ENCODE results near the gene APBB1IP. TPM values are rescaled to one million over a fixed set of nuclear protein-coding genes. Genes with fewer than 3 reads are reported as not detected.

The APBB1IP gene
- total and polyA plus RNA-seq, 2 donors (not counting 1 experiment from before 2014, with no cell fraction given): 60.1 to 97.0 TPM

DNA sequence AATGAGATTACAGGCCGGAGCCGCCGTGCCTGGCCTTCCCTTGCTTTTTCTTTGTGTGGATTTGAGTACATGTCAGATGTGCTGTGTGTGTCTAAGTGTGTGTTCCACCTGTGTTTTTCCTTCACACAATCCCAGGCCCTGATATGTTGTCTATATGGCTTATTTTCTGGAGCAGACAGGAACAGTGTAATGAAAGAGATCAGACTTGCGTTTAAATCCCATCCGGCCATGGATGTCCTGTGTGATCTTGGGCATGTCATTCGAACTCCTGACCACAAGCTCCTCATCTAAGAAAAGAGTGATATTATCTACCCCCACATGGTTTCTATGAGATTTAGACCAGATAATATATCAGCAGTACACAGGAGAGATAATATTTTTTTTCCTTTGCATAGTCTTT lies 37.2 kb downstream of the APBB1IP start:
- peaks cover 95% of the 10 kb centered on the region for H3K79me2 ChIP-seq (ENCODE audit: control insufficient read depth, insufficient read depth, low read length)
- peaks cover 15% of the 10 kb centered on the region for H4K20me1 ChIP-seq (ENCODE audit: control insufficient read depth, insufficient read depth, low read length, poor library complexity, severe bottlenecking)
- peak overlapping the region; percentile 29 for H3K4me3 Mint-ChIP-seq
- no peak for TF ChIP-seq EZH2 (IDR thresholded peaks at IDR 0.05; ENCODE audit: borderline replicate concordance, insufficient read depth, low read depth, low read length, poor library complexity, severe bottlenecking)
- TF ChIP-seq, protein P1, sequence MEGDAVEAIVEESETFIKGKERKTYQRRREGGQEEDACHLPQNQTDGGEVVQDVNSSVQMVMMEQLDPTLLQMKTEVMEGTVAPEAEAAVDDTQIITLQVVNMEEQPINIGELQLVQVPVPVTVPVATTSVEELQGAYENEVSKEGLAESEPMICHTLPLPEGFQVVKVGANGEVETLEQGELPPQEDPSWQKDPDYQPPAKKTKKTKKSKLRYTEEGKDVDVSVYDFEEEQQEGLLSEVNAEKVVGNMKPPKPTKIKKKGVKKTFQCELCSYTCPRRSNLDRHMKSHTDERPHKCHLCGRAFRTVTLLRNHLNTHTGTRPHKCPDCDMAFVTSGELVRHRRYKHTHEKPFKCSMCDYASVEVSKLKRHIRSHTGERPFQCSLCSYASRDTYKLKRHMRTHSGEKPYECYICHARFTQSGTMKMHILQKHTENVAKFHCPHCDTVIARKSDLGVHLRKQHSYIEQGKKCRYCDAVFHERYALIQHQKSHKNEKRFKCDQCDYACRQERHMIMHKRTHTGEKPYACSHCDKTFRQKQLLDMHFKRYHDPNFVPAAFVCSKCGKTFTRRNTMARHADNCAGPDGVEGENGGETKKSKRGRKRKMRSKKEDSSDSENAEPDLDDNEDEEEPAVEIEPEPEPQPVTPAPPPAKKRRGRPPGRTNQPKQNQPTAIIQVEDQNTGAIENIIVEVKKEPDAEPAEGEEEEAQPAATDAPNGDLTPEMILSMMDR (IDR thresholded peaks at IDR 0.05): no peak
- H3K27ac Mint-ChIP-seq: peak overlapping the region; percentile 90
- peaks cover 69 to 79% of the 10 kb centered on the region in 2 donors for H3K4me1 ChIP-seq (ENCODE audit: control insufficient read depth in 2 of 2, insufficient read depth in 2 of 2, low read length in 2 of 2)
- no peak overlapping the region for H2AFZ ChIP-seq (ENCODE audit: insufficient read depth, low read depth, low read length, poor library complexity, severe bottlenecking)
- no peak overlapping the region for H3K4me2 ChIP-seq (replicated peaks; ENCODE audit: low read depth, low read length, poor library complexity, severe bottlenecking)
- CTCF ChIA-PET: no interaction called here
- 70% methylated on average over 2 of the region's 6 CpGs for WGBS (ENCODE audit: insufficient coverage)
- no peak for DNase-seq
- peak overlapping the region; percentile 21 to 73 for H3K27ac ChIP-seq (ENCODE audit: low read length in 2 of 2)
- H3K4me1 Mint-ChIP-seq: peaks cover 74% of the 10 kb centered on the region
- H3K36me3 ChIP-seq (replicated peaks in 1 of 2; ENCODE audit: control extremely low read depth in 1 of 2, control insufficient read depth in 1 of 2, extremely low read depth in 1 of 2, insufficient read depth in 2 of 2, low read length in 1 of 2): peaks cover 2 to 15% of the 10 kb centered on the region in 2 experiments
- H3K9ac ChIP-seq (ENCODE audit: low read length): no peak overlapping the region
- no peaks in the 10 kb centered on the region for H3K27me3 Mint-ChIP-seq
- H3K9me3 Mint-ChIP-seq (ENCODE audit: insufficient read depth): no peaks in the 10 kb centered on the region
- POLR2A ChIA-PET: interaction anchor here (1.0 kb wide), 1 partner anchor 36 kb away, joined by 6 read pairs; no protein-coding TSS in a partner anchor
- intact Hi-C loops (cut with micrococcal nuclease): no loop called here
- H3K27me3 ChIP-seq (replicated peaks in 1 of 4; ENCODE audit: control extremely low read depth in 1 of 4, control insufficient read depth in 3 of 4, insufficient read depth in 4 of 4, low read length in 3 of 4): no peaks in the 10 kb centered on the region
- no peak for ATAC-seq (ENCODE audit: low read depth)
- peaks cover 0 to 3% (median 0%) of the 10 kb centered on the region in 3 donors for H3K9me3 ChIP-seq (ENCODE audit: control extremely low read depth in 1 of 3, control insufficient read depth in 2 of 3, insufficient read depth in 1 of 3, low read length in 2 of 3)
- H3K4me3 ChIP-seq (ENCODE audit: control extremely low read depth in 1 of 5, extremely low read depth in 1 of 5, insufficient read depth in 1 of 5, low read depth in 2 of 5, low read length in 4 of 5): no peak overlapping the region

DNA sequence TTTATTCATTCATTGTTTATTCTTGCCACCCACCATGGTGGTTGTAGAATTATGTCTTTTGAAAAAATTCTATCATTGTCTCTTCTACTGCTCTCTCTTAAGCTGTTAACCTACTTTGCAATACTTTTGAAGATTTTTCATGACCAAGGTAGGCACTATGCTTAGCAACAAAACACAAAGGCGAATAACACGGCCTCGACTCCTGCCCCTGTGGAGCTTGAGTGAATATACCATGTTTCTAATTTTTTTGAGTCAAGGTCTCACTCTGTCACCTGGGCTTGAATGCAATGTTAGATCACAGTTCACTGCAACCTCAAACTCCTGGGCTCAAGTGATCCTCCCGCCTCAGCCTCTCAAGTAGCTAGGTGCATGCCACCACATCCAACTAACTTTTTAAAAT lies 39.4 kb downstream of the APBB1IP start:
- POLR2A ChIA-PET: interaction anchor here (0.5 to 0.8 kb wide), 2 partner anchors 10 to 765 kb away, joined by 3 to 4 read pairs; no protein-coding TSS in a partner anchor
- peaks cover 76% of the 10 kb centered on the region for H3K79me2 ChIP-seq (ENCODE audit: control insufficient read depth, insufficient read depth, low read length)
- no peak overlapping the region for H2AFZ ChIP-seq (ENCODE audit: insufficient read depth, low read depth, low read length, poor library complexity, severe bottlenecking)
- 100% methylated on average over 4 of the region's 4 CpGs for WGBS (ENCODE audit: insufficient coverage)
- ATAC-seq (ENCODE audit: low read depth) (no peak), DNase-seq (no peak)
- peak overlapping the region in 1 of 2 donors; percentile 86 for H3K27ac ChIP-seq (ENCODE audit: low read length in 2 of 2)
- H4K20me1 ChIP-seq (ENCODE audit: control insufficient read depth, insufficient read depth, low read length, poor library complexity, severe bottlenecking): peaks cover 6% of the 10 kb centered on the region
- H3K27me3 ChIP-seq (replicated peaks in 1 of 4; ENCODE audit: control extremely low read depth in 1 of 4, control insufficient read depth in 3 of 4, insufficient read depth in 4 of 4, low read length in 3 of 4): no peaks in the 10 kb centered on the region
- H3K9ac ChIP-seq (ENCODE audit: low read length): no peak overlapping the region
- H3K4me3 Mint-ChIP-seq: no peak overlapping the region
- H3K9me3 ChIP-seq (ENCODE audit: control extremely low read depth in 1 of 3, control insufficient read depth in 2 of 3, insufficient read depth in 1 of 3, low read length in 2 of 3): peaks cover 0 to 3% (median 0%) of the 10 kb centered on the region in 3 donors
- no peak overlapping the region for H3K4me3 ChIP-seq (ENCODE audit: control extremely low read depth in 1 of 5, extremely low read depth in 1 of 5, insufficient read depth in 1 of 5, low read depth in 2 of 5, low read length in 4 of 5)
- CTCF ChIA-PET: no interaction called here
- H3K27ac Mint-ChIP-seq: peak overlapping the region; percentile 73
- peaks cover 2 to 10% of the 10 kb centered on the region in 2 experiments for H3K36me3 ChIP-seq (replicated peaks in 1 of 2; ENCODE audit: control extremely low read depth in 1 of 2, control insufficient read depth in 1 of 2, extremely low read depth in 1 of 2, insufficient read depth in 2 of 2, low read length in 1 of 2)
- no peaks in the 10 kb centered on the region for H3K9me3 Mint-ChIP-seq (ENCODE audit: insufficient read depth)
- intact Hi-C loops (cut with micrococcal nuclease): no loop called here
- H3K4me2 ChIP-seq (replicated peaks; ENCODE audit: low read depth, low read length, poor library complexity, severe bottlenecking): peak overlapping the region; percentile 41
- H3K4me1 Mint-ChIP-seq: peaks cover 68% of the 10 kb centered on the region
- peaks cover 69 to 77% of the 10 kb centered on the region in 2 donors for H3K4me1 ChIP-seq (ENCODE audit: control insufficient read depth in 2 of 2, insufficient read depth in 2 of 2, low read length in 2 of 2)
- TF ChIP-seq, protein P1 (IDR thresholded peaks at IDR 0.05): no peak
- no peak for TF ChIP-seq EZH2 (IDR thresholded peaks at IDR 0.05; ENCODE audit: borderline replicate concordance, insufficient read depth, low read depth, low read length, poor library complexity, severe bottlenecking)
- H3K27me3 Mint-ChIP-seq: no peaks in the 10 kb centered on the region

All from B cell (primary cell).